Activated CD8-positive, alpha-beta T cell treated with anti-CD3 and anti-CD28 coated beads for 36 hours (primary cell): ENCODE results near the gene RRAS. TPM values are rescaled to one million over a fixed set of nuclear protein-coding genes. Genes with fewer than 3 reads are reported as not detected.

Experiments used
- ATAC-seq: fragments of 200-7000 bp; cut with Tn5 transposase; one replicate; pipeline ENCODE4 v1.10.0; 2021; ENCODE audit warnings: mild to moderate bottlenecking, moderate library complexity
- CTCF ChIA-PET: fragments of 350-600 bp; sonication (Branson Sonifier 250); formaldehyde crosslinking; loops from one replicate; lab custom pipeline; 2021; ENCODE audit warnings: antibody characterized with exemption; lab: Charles Lee
- POLR2A ChIA-PET: fragments of 350-600 bp; sonication (Branson Sonifier 250); formaldehyde crosslinking; loops from one replicate; lab custom pipeline; 2021; ENCODE audit warnings: antibody characterized with exemption; lab: Charles Lee
- DNase-seq: peaks from one replicate; pipeline ENCODE4 v3.0.0-alpha.2; 2020
- H3K27ac Mint-ChIP-seq: one replicate; pipeline ENCODE4 v1.8.0; 2021; ENCODE audit warnings: mild to moderate bottlenecking, mixed read lengths
- H3K27me3 Mint-ChIP-seq: one replicate; pipeline ENCODE4 v1.8.0; 2021; ENCODE audit warnings: mixed read lengths
- H3K36me3 Mint-ChIP-seq: one replicate; pipeline ENCODE4 v1.8.0; 2021; ENCODE audit warnings: low read depth, mixed read lengths
- H3K4me1 Mint-ChIP-seq: one replicate; pipeline ENCODE4 v1.8.0; 2021; ENCODE audit warnings: low read depth, mixed read lengths
- H3K4me3 Mint-ChIP-seq: one replicate; pipeline ENCODE4 v1.8.0; 2021; ENCODE audit warnings: mild to moderate bottlenecking, moderate library complexity, mixed read lengths
- H3K9me3 Mint-ChIP-seq: one replicate; pipeline ENCODE4 v1.8.0; 2021; ENCODE audit warnings: mixed read lengths
- intact Hi-C: fragments of 100-400 bp; cut with micrococcal nuclease; formaldehyde crosslinking; loops from one replicate; pipeline ENCODE4 v1.10.0; 2022
- total RNA-seq, 2 experiments: library from RNA; stranded (reverse); gene quantifications; one replicate each; pipeline ENCODE4 v1.2.3, GENCODE V29; 2021
- TF ChIP-seq, protein P1 (sequence below): fragments of 200-600 bp; IDR thresholded peaks from one replicate; pipeline ENCODE4 v1.8.0; 2022; ENCODE audit warnings: antibody characterized with exemption, mild to moderate bottlenecking

Gene RRAS
- total RNA-seq, 2 experiments from 2014 or later, result 6.3 to 7.1 TPM

DNA sequence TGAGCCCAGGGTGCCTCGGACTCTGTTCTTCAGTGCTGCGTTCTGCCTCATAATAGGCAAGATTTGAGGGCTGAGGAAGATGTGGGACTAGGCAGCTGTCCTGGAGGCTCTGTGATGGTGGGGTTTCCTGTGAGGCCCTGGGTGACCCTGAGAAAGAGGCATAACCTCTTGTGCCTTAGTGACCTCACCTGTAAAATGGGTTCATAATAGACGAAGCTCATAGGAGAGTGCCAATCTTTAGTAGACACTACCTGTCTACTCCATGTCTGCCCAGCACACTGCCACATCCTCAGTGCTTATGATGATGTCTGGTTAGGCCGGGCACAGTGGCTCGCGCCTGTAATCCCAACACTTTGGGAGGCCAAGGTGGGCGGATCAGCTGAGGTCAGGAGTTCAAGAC lies 23.4 kb downstream of the RRAS start:
- Mint-ChIP-seq H3K9me3 (no peaks in the 10 kb centered on the region), H3K36me3 (peaks cover 38% of the 10 kb centered on the region), H3K4me1 (peaks cover 22% of the 10 kb centered on the region), H3K27me3 (no peaks in the 10 kb centered on the region), H3K27ac (no peak overlapping the region), H3K4me3 (no peak overlapping the region)
- ChIA-PET POLR2A (interaction anchor here (0.6 to 2.1 kb wide), 4 partner anchors 21 to 73 kb away, joined by 3 to 7 read pairs (median 3); partner anchors contain the start of genes ADM5 and PRR12), CTCF (interaction anchor here (0.7 to 1.0 kb wide), 2 partner anchors 55 to 64 kb away, joined by 3 to 4 read pairs; no protein-coding TSS in a partner anchor)
- no peak for DNase-seq
- ATAC-seq, result no peak
- intact Hi-C loops, result no loop called here
- TF ChIP-seq, protein P1, sequence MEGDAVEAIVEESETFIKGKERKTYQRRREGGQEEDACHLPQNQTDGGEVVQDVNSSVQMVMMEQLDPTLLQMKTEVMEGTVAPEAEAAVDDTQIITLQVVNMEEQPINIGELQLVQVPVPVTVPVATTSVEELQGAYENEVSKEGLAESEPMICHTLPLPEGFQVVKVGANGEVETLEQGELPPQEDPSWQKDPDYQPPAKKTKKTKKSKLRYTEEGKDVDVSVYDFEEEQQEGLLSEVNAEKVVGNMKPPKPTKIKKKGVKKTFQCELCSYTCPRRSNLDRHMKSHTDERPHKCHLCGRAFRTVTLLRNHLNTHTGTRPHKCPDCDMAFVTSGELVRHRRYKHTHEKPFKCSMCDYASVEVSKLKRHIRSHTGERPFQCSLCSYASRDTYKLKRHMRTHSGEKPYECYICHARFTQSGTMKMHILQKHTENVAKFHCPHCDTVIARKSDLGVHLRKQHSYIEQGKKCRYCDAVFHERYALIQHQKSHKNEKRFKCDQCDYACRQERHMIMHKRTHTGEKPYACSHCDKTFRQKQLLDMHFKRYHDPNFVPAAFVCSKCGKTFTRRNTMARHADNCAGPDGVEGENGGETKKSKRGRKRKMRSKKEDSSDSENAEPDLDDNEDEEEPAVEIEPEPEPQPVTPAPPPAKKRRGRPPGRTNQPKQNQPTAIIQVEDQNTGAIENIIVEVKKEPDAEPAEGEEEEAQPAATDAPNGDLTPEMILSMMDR, result no peak

DNA sequence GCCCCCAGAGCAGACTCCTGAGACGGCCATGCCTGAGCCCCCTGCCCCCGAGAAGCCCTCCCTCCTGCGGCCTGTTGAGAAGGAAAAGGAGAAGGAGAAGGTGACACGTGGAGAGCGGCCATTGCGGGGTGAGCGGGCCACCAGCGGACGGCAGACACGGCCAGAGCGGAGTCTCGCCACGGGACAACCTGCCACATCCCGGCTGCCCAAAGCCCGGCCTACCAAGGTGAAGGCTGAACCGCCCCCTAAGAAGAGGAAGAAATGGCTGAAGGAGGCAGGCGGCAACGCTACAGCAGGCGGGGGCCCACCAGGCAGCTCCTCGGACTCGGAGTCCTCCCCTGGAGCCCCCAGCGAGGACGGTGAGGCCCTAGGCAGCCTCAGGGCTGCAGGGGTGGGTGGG lies 24.1 kb downstream of the RRAS start:
- DNase-seq (no peak), ATAC-seq (no peak)
- H3K4me1 Mint-ChIP-seq, result peaks cover 22% of the 10 kb centered on the region
- ChIA-PET CTCF (no interaction called here), POLR2A (interaction anchor here (0.6 to 2.1 kb wide), 5 partner anchors 13 to 60 kb away, joined by 3 to 7 read pairs (median 3); partner anchors contain the start of gene PRR12)
- no peaks in the 10 kb centered on the region for H3K9me3 Mint-ChIP-seq
- intact Hi-C loops, result no loop called here
- TF ChIP-seq, protein P1, result no peak
- H3K4me3 Mint-ChIP-seq, result no peak overlapping the region
- peaks cover 38% of the 10 kb centered on the region for H3K36me3 Mint-ChIP-seq
- no peak overlapping the region for H3K27ac Mint-ChIP-seq
- no peaks in the 10 kb centered on the region for H3K27me3 Mint-ChIP-seq

DNA sequence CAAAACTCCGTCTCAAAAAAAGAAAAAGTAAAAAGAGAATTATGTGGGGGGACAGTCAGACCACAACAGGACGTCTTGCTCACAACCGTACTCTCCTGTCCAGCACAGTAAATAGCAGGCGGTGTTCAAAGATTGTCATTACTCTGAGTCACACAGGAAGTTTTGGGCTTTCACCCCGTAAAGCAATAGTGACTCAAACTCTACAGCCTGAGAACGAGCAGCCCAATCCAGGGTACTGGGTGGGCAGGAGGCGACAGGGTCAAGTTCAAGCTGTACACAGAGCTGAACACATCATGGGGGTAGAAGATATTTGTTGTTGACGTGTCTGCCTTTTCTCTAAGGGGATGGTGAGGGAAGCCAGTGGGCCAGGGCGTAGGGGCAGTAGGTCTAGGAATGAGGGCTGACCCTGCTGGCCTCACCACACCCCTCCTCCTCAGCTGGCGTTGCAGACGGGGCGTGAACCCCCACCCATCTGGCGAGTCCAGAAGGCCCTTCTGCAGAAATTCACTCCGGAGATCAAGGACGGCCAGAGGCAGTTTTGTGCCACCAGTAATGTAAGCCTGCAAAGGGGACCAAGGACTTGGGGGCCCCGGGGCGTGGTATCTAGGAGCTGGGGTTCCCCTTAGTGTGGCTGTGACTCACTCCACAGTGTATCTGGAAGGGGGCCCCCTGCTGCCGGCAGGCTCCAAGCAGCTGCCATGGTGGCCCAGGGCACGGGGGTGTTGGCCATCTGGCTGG lies 25.7 kb downstream of the RRAS start:
- ChIA-PET POLR2A (interaction anchor here (1.1 kb wide), 1 partner anchor 11 kb away, joined by 4 read pairs; no protein-coding TSS in a partner anchor), CTCF (interaction anchor here (1.2 kb wide), 1 partner anchor 67 kb away, joined by 3 read pairs; no protein-coding TSS in a partner anchor)
- Mint-ChIP-seq H3K27me3 (no peaks in the 10 kb centered on the region), H3K4me1 (peaks cover 22% of the 10 kb centered on the region), H3K4me3 (no peak overlapping the region), H3K9me3 (no peaks in the 10 kb centered on the region), H3K36me3 (peaks cover 42% of the 10 kb centered on the region), H3K27ac (peak overlapping the region; percentile 92)
- TF ChIP-seq, protein P1, result no peak
- DNase-seq, result peak; percentile 72
- ATAC-seq, result peak; percentile 87
- intact Hi-C loops, result no loop called here

DNA sequence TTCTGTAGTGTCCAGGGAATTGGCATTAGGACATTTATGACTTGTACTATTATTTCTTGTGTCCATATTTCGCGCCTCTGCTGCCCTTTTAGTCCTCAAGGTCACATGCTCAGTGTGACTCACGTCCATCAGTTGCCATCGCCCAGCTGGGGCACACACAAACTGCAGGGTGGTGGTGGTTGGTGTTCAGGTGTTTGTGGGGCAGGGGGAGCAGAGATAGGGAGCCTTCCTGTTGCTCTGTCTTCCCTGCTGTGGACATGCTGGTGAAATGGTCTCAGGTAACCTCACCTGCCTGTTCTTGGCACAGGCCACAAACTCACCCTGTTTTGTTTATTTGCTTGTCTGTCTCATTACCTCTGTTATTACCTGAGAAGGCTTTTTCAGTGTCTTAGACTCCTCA lies 26.6 kb downstream of the RRAS start:
- ATAC-seq, result no peak
- Mint-ChIP-seq H3K9me3 (no peaks in the 10 kb centered on the region), H3K4me1 (peaks cover 22% of the 10 kb centered on the region), H3K36me3 (peaks cover 39% of the 10 kb centered on the region), H3K4me3 (no peak overlapping the region), H3K27ac (peak overlapping the region; percentile 92), H3K27me3 (no peaks in the 10 kb centered on the region)
- no peak for DNase-seq
- TF ChIP-seq, protein P1, result no peak
- POLR2A ChIA-PET, result interaction anchor here (1.1 kb wide), 1 partner anchor 11 kb away, joined by 4 read pairs; no protein-coding TSS in a partner anchor
- CTCF ChIA-PET, result no interaction called here
- intact Hi-C loops, result no loop called here
